Neural progenitor cell (in vitro differentiated cells): Measurements from ENCODE around the gene RBKS.

ENCODE experiments used
- EZH2 ChIP-seq: fragments of 200-600 bp; sonication (generic); IDR thresholded peaks from 2 replicates; pipeline ENCODE4 v1.6.1; 2017; ENCODE audit warnings: antibody characterized with exemption, mild to moderate bottlenecking, moderate library complexity
- EZH2phosphoT487 ChIP-seq: fragments of 200-600 bp; sonication (generic); IDR thresholded peaks from 2 replicates; pipeline ENCODE4 v1.6.1; 2017; ENCODE audit warnings: antibody characterized with exemption
- TF ChIP-seq, protein P1 (sequence below): fragments of 200-600 bp; sonication (generic); IDR thresholded peaks from 2 replicates; pipeline ENCODE4 v1.5.1; 2017; ENCODE audit warnings: antibody characterized with exemption, mild to moderate bottlenecking

GRCh38 chr2:27866237-27866636 is 23.9 kb downstream of the RBKS start:
- TF ChIP-seq, protein P1, sequence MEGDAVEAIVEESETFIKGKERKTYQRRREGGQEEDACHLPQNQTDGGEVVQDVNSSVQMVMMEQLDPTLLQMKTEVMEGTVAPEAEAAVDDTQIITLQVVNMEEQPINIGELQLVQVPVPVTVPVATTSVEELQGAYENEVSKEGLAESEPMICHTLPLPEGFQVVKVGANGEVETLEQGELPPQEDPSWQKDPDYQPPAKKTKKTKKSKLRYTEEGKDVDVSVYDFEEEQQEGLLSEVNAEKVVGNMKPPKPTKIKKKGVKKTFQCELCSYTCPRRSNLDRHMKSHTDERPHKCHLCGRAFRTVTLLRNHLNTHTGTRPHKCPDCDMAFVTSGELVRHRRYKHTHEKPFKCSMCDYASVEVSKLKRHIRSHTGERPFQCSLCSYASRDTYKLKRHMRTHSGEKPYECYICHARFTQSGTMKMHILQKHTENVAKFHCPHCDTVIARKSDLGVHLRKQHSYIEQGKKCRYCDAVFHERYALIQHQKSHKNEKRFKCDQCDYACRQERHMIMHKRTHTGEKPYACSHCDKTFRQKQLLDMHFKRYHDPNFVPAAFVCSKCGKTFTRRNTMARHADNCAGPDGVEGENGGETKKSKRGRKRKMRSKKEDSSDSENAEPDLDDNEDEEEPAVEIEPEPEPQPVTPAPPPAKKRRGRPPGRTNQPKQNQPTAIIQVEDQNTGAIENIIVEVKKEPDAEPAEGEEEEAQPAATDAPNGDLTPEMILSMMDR = no peak
- TF ChIP-seq EZH2 (no peak), EZH2phosphoT487 (no peak)
